ENCODE results near the gene TRMU. TPM values are rescaled to one million over a fixed set of nuclear protein-coding genes. Genes with fewer than 3 reads are reported as not detected.
"Not testable (repeated sequence)": the region's sequence is repeated elsewhere in the genome, so short reads cannot be mapped to it uniquely, and the experiment has no call there.

TRMU gene
- total RNA-seq, 1 donor from 2014 or later, result 19.8 TPM

- no peak for ATAC-seq
Observed at GRCh38 chr22:46390105-46390651, 54.7 kb downstream of the TRMU start.

GRCh38 chr22:46390652-46391301, 55.3 kb downstream of the TRMU start:
- ATAC-seq, result peak; percentile 40

- ATAC-seq, result peak; percentile 14
Observed at GRCh38 chr22:46391486-46392136, 56.1 kb downstream of the TRMU start.

- peak; percentile 27 for ATAC-seq
Observed at GRCh38 chr22:46392137-46392844, 56.8 kb downstream of the TRMU start.

GRCh38 chr22:46393873-46394272, 58.4 kb downstream of the TRMU start:
- ATAC-seq, result no peak

GRCh38 chr22:46394622-46395021, 59.1 kb downstream of the TRMU start:
- ATAC-seq, result no peak

GRCh38 chr22:46395145-46395544, 59.6 kb downstream of the TRMU start:
- ATAC-seq, result no peak

- not testable (repeated sequence) for ATAC-seq
Observed at GRCh38 chr22:46397049-46397448, 61.5 kb downstream of the TRMU start.

- ATAC-seq, result no peak
Observed at GRCh38 chr22:46397514-46397913, 62.0 kb downstream of the TRMU start.

- ATAC-seq, result no peak
Observed at GRCh38 chr22:46397951-46398350, 62.4 kb downstream of the TRMU start.

GRCh38 chr22:46399251-46400024, 63.9 kb downstream of the TRMU start:
- ATAC-seq, result no peak

GRCh38 chr22:46401370-46401769, 65.9 kb downstream of the TRMU start:
- ATAC-seq, result no peak

- no peak for ATAC-seq
Observed at GRCh38 chr22:46402505-46402904, 67.0 kb downstream of the TRMU start.

- ATAC-seq, result not testable (repeated sequence)
Observed at GRCh38 chr22:46403880-46404279, 68.4 kb downstream of the TRMU start.

- no peak for ATAC-seq
Observed at GRCh38 chr22:46405901-46406300, 70.4 kb downstream of the TRMU start.

GRCh38 chr22:46406349-46406748, 70.8 kb downstream of the TRMU start:
- ATAC-seq, result no peak

- no peak for ATAC-seq
Observed at GRCh38 chr22:46406791-46407190, 71.3 kb downstream of the TRMU start.

Other genes with a start within 250 kb of the TRMU start
- 12.9 TPM for gene PPARA, start 185.2 kb upstream of the TRMU start, total RNA-seq
- 3.1 TPM for gene CDPF1, start 85.4 kb upstream of the TRMU start, total RNA-seq
- gene PKDREJ, start 72.4 kb upstream of the TRMU start, total RNA-seq, result 0.04 TPM
- 11.2 TPM for gene TTC38, start 67.7 kb upstream of the TRMU start, total RNA-seq
- gene GTSE1, start 38.8 kb upstream of the TRMU start, total RNA-seq, result 10.2 TPM
- 36.0 TPM for gene CELSR1, start 201.9 kb downstream of the TRMU start, total RNA-seq